ENCODE measurements around the gene HADHB. TPM values are rescaled to one million over a fixed set of nuclear protein-coding genes. Genes with fewer than 3 reads are reported as not detected.
"Not testable (repeated sequence)": the region's sequence is repeated elsewhere in the genome, so short reads cannot be mapped to it uniquely, and the experiment has no call there.

HADHB gene
- polyA plus RNA-seq, 6 donors from 2014 or later = 97.7 to 133 (median 110) TPM

GRCh38 chr2:26313446-26313845, 68.7 kb downstream of the HADHB start:
- ATAC-seq (ENCODE audit: low read depth in 2 of 2) (no peak), DNase-seq (no peak)
- Mint-ChIP-seq H3K9me3 (no peaks in the 10 kb centered on the region), H3K4me3 (no peak overlapping the region), H3K36me3 (peaks cover 0 to 10% of the 10 kb centered on the region in 2 donors), H3K27me3 (no peaks in the 10 kb centered on the region), H3K4me1 (no peaks in the 10 kb centered on the region), H3K27ac (no peak overlapping the region)

DNA sequence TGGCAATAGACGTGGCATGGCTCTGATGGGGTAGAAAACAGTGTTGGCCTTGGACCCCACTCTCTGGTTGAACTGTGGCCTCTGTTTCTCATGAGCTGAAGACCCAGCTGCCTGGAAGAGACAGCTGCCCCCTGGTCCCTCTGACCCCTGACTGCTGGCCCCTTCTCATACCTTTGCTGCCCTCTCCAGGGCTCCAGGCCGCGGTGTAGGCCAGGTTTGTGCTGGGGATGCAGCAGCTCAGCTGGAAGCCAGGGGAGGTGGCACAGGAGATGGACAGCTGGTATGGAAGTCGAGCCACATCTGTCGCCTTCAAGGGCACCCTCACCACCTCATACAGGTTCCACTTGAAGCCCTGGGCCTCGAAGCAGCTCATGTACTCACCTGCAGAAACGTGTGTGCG, 69.5 kb downstream of the HADHB start:
- ATAC-seq (ENCODE audit: low read depth in 2 of 2) = no peak
- Mint-ChIP-seq H3K27ac (no peak overlapping the region), H3K27me3 (no peaks in the 10 kb centered on the region), H3K4me1 (no peaks in the 10 kb centered on the region), H3K36me3 (peaks cover 0 to 10% of the 10 kb centered on the region in 2 donors), H3K9me3 (no peaks in the 10 kb centered on the region), H3K4me3 (no peak overlapping the region)
- DNase-seq = no peak

DNA sequence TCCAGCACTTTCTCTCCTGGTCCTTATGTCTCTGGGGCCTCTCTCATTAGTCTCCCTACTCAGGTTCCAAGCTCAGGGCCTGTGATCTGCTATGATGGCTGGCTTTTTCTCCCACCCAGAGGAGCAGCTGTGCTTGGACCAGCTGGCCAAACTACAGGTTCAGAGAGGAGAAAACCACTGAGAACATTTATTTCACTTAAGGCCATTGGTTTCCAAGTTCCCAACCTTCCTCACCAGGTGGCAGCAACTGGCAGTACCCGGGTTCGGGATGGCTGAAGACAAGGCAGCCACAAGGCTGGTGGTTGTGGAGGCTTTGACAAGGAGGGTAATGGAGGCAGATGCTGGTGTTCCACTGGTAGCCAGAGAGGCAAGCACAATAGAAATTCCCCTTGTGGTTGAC, 71.3 kb downstream of the HADHB start:
- Mint-ChIP-seq H3K36me3 (no peaks in the 10 kb centered on the region), H3K4me1 (peaks cover 0 to 4% (median 0%) of the 10 kb centered on the region in 3 donors), H3K27me3 (no peaks in the 10 kb centered on the region), H3K9me3 (no peaks in the 10 kb centered on the region), H3K27ac (no peak overlapping the region), H3K4me3 (no peak overlapping the region)
- DNase-seq (no peak), ATAC-seq (ENCODE audit: low read depth in 2 of 2) (no peak)

DNA sequence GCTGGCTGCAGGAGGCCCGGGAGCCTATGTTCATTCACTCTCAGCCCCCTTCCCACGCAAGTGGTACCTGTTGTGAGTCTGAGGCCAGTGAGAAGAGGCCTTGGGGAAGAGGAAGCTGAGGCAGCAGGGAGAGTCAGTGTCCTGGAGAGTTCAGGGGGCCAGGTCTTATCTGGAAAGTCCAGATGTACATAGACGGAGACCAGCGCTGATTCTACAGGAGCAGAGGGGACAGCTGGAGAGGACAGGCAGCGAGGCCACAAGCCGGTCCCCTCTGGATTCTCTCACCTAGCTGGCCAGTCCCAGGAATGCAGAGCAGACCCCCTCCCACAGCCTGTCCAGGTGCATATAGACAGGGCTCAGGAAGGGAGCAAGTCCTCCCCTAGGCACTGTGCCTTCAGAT, 72.1 kb downstream of the HADHB start:
- Mint-ChIP-seq H3K4me1 (peaks cover 0 to 4% (median 0%) of the 10 kb centered on the region in 3 donors), H3K36me3 (no peaks in the 10 kb centered on the region), H3K9me3 (no peaks in the 10 kb centered on the region), H3K27me3 (no peaks in the 10 kb centered on the region), H3K27ac (peak overlapping the region in 1 of 6 donors; percentile 61), H3K4me3 (no peak overlapping the region)
- DNase-seq (no peak), ATAC-seq (ENCODE audit: low read depth in 2 of 2) (no peak)

GRCh38 chr2:26317377-26318105, 72.8 kb downstream of the HADHB start:
- Mint-ChIP-seq H3K36me3 (no peaks in the 10 kb centered on the region), H3K4me1 (peaks cover 0 to 4% (median 0%) of the 10 kb centered on the region in 3 donors), H3K9me3 (no peaks in the 10 kb centered on the region), H3K27me3 (no peaks in the 10 kb centered on the region), H3K4me3 (no peak overlapping the region), H3K27ac (peak overlapping the region in 2 of 6 donors; percentile 39 to 61)
- ATAC-seq (ENCODE audit: low read depth in 2 of 2) (no peak), DNase-seq (no peak)

DNA sequence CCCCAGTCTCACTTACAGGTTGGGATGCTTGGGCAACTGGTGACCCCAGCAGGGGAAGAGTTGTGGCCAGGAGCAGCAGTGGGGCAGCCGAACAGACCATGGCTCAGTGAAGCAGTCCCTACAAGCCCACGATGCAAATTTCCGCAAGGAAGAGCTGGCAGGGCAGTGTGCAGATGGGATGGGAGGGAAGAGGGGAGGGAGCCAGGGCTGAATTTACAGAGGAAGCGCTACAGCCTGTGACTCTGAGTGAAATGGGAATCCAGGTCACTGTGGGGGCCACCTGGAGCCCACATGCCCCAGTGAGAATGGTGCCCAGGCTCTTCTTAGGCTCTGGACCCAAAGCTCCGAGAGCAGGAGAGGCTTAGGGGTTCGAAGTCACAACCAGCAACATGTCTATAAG, 74.2 kb downstream of the HADHB start:
- H3K27me3 Mint-ChIP-seq = no peaks in the 10 kb centered on the region
- H3K27ac Mint-ChIP-seq = no peak overlapping the region
- peaks cover 0 to 4% (median 0%) of the 10 kb centered on the region in 3 donors for H3K4me1 Mint-ChIP-seq
- H3K9me3 Mint-ChIP-seq = no peaks in the 10 kb centered on the region
- H3K4me3 Mint-ChIP-seq = no peak overlapping the region
- H3K36me3 Mint-ChIP-seq = no peaks in the 10 kb centered on the region
- ATAC-seq (ENCODE audit: low read depth in 2 of 2) = no peak
- no peak for DNase-seq

- not testable (repeated sequence) for H3K4me3 Mint-ChIP-seq; H3K9me3 Mint-ChIP-seq; H3K36me3 Mint-ChIP-seq; H3K27me3 Mint-ChIP-seq; ATAC-seq (ENCODE audit: low read depth in 2 of 2); H3K27ac Mint-ChIP-seq; H3K4me1 Mint-ChIP-seq; DNase-seq
These were observed 79.7 kb downstream of the HADHB start for GRCh38 chr2:26324479-26324878.

DNA sequence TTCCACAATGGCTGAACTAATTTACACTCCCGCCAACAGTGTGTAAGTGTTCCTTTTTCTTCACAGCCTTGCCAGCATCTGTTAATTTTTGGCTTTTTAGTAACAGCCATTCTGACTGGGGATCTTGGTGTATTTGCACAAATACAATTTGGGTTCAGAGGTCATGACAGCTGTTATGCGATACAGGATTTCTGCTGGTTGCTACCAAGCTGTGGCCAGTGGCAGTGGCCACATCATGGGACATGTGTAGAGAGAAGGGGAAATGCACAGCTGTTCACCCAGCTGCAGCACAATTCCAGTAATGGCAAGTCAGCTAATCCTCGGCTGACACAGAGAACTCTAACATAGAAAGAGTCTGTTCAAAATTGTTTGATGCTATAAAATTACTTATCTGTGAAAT, 80.2 kb downstream of the HADHB start:
- Mint-ChIP-seq H3K9me3 (peaks cover 0 to 4% (median 0%) of the 10 kb centered on the region in 7 donors), H3K4me3 (no peak overlapping the region), H3K36me3 (no peaks in the 10 kb centered on the region), H3K27ac (no peak overlapping the region), H3K27me3 (no peaks in the 10 kb centered on the region), H3K4me1 (peaks cover 2 to 3% (median 3%) of the 10 kb centered on the region in 3 donors)
- DNase-seq (no peak), ATAC-seq (ENCODE audit: low read depth in 2 of 2) (no peak)

DNA sequence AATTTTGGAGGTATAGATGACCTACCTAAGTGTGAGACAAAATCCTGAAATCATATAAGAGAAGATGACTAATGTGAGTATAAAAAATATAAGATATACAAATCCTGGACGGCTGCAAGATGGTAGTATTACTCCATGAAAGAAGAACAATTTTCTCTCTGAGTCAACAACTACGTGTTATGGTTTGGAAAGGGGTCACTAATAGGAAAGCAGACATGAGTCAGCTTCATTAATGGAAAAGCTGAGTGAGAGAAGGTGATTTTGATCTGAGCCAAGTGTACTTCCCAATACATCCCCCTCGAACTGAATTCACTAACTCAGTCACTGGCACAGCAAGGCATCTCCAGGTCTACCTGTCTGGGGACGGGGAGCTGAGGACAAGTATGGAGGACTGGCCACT, 81.1 kb downstream of the HADHB start:
- H3K4me1 Mint-ChIP-seq = peaks cover 6 to 9% (median 8%) of the 10 kb centered on the region in 3 donors
- DNase-seq (no peak), ATAC-seq (ENCODE audit: low read depth in 2 of 2) (no peak)
- H3K4me3 Mint-ChIP-seq = no peak overlapping the region
- H3K27ac Mint-ChIP-seq = no peak overlapping the region
- H3K36me3 Mint-ChIP-seq = no peaks in the 10 kb centered on the region
- H3K9me3 Mint-ChIP-seq = peaks cover 0 to 4% (median 0%) of the 10 kb centered on the region in 7 donors
- no peaks in the 10 kb centered on the region for H3K27me3 Mint-ChIP-seq

DNA sequence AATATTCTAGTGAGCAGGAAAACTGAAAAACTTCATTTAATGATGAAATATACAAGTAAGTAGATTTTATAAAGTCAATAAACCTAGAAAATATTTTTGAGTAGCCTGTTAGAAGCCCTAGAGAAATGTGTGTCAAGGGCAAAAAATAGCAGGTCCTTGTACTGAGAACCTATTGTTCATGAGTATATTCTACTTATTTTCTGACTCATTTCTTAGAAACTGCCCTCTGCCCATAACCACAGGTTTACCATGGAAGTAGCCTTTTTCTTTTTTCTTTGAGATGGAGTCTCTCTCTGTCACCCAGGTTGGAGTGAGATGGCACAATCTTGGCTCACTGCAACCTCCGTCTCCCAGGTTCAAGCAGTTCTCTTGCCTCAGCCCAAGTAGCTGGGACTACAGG, 81.8 kb downstream of the HADHB start:
- Mint-ChIP-seq H3K4me3 (no peak overlapping the region), H3K27ac (no peak overlapping the region), H3K27me3 (no peaks in the 10 kb centered on the region), H3K36me3 (no peaks in the 10 kb centered on the region), H3K4me1 (peaks cover 6 to 9% (median 8%) of the 10 kb centered on the region in 3 donors), H3K9me3 (peaks cover 0 to 4% (median 0%) of the 10 kb centered on the region in 7 donors)
- ATAC-seq (ENCODE audit: low read depth in 2 of 2) (no peak), DNase-seq (no peak)

DNA sequence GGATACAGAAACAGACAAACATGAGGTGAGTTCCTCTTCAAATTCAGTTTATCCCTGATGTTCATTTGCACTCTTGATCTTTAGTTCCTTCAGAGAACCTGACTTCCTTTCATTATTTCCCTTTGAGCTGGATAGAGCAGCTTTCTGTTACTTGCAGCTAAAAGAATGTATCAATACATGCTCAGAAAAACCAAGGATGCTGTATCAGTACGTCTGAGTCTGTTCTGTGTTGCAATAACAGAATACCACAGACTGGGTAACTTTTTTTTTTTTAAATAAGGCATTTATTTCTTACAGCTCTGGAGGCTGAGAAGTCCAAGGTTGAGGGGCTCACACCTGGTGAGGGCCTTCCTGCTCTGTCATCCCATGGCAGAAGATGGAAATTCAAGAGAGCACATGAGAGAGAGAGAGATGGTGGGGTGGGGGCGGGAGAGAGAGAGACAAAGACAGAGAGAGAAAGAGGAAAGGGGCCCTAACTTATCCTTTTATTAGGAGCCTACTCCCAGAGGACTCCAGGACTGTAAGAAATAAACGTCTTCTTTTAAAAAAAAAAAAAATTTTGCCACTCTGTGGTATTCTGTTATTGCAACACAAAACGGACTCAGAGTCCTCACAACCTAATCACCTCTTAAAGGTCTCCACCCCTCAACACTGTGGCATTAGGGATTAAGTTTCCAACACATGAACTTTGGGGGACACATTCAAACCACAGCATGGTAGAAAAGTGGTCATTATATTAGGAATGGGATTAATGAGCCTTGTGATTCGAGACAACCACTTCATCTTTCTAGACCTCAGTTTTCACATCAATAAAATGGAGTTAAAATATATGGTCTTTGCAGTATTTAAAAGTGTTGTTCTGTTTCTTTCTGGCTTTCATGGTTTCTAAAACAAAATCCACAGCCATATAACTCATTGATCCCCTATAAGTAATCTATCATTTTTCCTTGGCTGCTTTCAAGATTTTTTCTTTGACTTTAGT, 82.8 kb downstream of the HADHB start:
- Mint-ChIP-seq H3K4me3 (no peak overlapping the region), H3K27ac (no peak overlapping the region), H3K9me3 (peaks cover 0 to 4% (median 0%) of the 10 kb centered on the region in 7 donors), H3K27me3 (no peaks in the 10 kb centered on the region), H3K36me3 (no peaks in the 10 kb centered on the region), H3K4me1 (peaks cover 6 to 9% (median 8%) of the 10 kb centered on the region in 3 donors)
- ATAC-seq (ENCODE audit: low read depth in 2 of 2) (no peak), DNase-seq (no peak)

- DNase-seq, H3K4me3 Mint-ChIP-seq: not testable (repeated sequence)
These were observed 84.3 kb downstream of the HADHB start for GRCh38 chr2:26329083-26329482.

GRCh38 chr2:26330114-26330549, 85.4 kb downstream of the HADHB start:
- ATAC-seq (ENCODE audit: low read depth in 2 of 2) = peak; percentile 89 to 98
- no peaks in the 10 kb centered on the region for H3K27me3 Mint-ChIP-seq

More at GRCh38 chr2:26329083-26329482, 84.3 kb downstream of the HADHB start:
- peak overlapping the region in 1 of 6 donors; percentile 72 for H3K27ac Mint-ChIP-seq
- ATAC-seq (ENCODE audit: low read depth in 2 of 2); H3K9me3 Mint-ChIP-seq; H3K4me1 Mint-ChIP-seq; H3K36me3 Mint-ChIP-seq; H3K27me3 Mint-ChIP-seq: not testable (repeated sequence)

More at GRCh38 chr2:26330114-26330549, 85.4 kb downstream of the HADHB start:
- Mint-ChIP-seq H3K27ac (peak overlapping the region in 3 of 6 donors; percentile 2 to 39 (median 33)), H3K4me3 (no peak overlapping the region), H3K36me3 (no peaks in the 10 kb centered on the region), H3K9me3 (no peaks in the 10 kb centered on the region), H3K4me1 (peaks cover 6 to 9% (median 8%) of the 10 kb centered on the region in 3 donors)
- DNase-seq = peak; percentile 66
